Medulla oblongata (tissue), 1 donor: ENCODE results near the gene DSCAM.

Experiments used
- DNase-seq: peaks from one replicate; pipeline ENCODE4 v3.0.0-alpha.2; 2015; ENCODE audit errors: extremely low spot score

Gene DSCAM

DNA sequence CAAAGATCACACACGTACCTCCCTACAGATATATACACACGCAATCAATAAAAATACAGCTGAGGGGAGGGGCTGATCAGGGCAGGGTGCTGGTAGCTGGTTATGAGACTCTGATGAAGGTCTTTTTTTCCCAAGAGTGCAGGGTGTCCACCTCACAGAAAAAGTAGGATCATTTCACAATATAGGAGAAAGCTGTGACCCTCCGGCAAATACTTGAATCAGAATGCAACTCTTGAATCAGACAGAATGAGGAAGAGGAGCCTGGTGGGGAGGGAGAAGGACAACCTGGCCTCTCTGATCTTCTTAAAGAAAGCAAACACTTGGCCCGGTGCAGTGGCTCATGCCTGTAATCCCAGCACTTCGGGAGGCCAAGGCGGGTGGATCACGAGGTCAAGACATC, 710.4 kb downstream of the DSCAM start:
- no peak for DNase-seq

DNA sequence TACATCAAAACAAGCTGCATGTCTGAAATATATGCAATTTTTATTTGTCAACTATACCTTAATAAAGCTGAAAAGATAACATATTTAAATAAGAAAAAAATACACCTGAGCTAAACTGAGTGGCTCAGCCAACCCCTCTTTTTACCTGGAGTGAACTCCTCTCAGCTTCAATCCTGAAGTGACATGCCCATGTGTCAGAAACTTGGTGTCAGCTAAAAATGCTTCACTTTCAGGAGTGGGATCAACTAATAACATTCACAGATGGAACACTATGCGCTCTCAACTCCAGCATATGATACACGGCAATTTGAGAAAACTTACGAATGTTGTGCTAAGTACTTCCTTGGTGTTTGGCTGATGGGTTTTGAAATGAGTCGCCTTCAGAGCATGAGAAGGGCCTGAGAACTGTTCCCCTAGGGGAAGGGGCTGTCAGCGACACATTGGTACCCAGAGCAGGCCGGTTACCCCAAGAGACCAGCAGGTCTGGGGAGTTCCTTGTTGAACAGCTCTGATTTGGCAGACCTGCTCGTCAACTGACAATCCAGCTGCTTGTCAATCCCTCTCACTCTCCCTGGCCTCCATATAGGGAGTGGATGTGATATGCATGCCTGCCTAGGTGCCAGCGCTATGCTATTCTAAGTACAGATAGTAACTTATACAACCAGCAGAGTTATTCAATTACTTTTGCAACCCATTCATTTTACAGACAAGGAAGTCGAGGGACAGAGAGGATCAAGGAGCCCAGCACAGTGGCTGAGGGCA, 712.0 kb downstream of the DSCAM start:
- DNase-seq = no peak

- no peak for DNase-seq
Measured at GRCh38 chr21:40130476-40130875, 716.5 kb downstream of the DSCAM start.

- no peak for DNase-seq
Measured at GRCh38 chr21:40129809-40130208, 717.1 kb downstream of the DSCAM start.

DNA sequence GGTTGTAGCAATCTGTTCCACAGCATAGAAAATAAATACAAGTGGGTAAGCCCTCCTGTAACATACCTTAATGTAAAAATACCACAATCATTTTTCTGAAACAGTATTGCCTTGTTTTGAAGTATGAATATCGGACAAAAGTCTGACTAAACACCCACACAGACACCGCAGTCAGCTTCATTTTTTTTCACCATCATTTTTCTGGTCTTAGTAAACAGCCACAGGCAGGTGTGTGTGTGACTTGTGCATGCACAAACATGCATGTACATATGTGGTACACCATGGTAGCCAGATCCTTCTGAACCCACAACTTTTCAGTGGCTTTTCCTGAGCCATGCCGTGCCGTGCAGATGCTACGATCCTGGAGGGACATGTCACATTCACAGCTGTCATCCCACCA, 718.1 kb downstream of the DSCAM start:
- no peak for DNase-seq

DNA sequence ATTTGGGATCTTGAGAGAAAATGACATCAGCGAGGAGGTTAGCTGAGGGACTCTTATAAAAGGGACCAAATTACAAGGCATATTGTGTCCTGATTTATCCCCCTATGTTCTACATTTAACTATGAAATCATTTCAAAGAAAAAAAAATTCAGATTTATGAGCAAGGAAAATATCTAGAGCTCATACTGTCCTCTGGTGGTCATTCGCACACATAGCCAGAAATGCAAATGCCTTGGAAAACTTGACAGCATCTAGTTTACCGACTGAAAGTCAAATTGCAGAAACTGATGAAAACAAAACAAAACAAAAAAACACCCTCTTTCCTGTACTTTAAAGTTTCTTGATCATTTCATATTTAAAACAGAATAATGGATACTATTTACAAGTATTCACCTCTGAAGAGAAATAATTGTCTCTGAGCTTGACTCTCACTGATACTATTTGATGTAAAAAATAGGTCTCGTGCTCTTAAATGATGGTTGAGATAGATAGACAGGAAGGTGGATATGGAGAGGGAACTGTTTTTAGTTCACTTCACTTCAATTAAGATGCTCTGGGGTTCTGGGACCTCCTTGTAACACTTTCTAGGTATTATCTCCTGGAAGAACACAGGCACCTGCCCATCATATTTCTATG, 725.9 kb downstream of the DSCAM start:
- DNase-seq = peak; percentile 46

- no peak for DNase-seq
Measured at GRCh38 chr21:40118527-40118926, 728.4 kb downstream of the DSCAM start.

GRCh38 chr21:40117236-40117635, 729.7 kb downstream of the DSCAM start:
- no peak for DNase-seq

DNA sequence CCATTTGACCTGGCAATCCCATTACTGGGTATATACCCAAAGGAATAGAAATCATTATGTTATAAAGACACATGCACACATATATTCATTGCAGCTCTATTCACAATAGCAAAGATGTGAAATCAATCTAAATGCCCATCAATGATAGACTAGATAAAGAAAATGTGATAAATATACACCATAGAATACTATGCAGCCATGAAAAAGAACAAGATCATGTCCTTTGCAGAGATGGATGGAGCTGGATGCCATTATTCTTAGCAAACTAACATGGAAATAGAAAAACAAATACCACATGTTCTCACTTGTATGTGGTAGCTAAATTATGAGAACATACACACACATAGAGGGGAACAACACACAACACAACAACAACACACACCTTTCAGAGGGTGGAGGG, 731.2 kb downstream of the DSCAM start:
- no peak for DNase-seq

DNA sequence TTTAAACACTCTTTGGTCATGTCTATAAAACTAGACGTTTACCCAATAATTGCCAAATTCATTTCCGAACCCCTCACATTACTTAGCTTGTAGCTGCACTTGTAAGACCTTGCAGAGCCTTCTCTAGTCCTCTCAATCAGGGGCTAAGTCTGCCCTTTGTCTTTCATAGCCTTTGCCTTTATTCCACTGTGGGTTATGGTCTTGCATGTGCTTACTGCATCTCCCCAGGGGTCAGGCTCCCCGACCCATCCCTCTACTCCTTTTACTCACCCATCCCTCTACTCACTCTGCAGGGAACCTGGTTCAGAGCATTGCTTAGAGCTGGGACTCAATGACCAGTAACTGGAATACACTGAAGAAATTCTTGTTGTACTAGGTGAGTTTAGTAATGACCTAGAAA, 744.3 kb downstream of the DSCAM start:
- DNase-seq = no peak

DNA sequence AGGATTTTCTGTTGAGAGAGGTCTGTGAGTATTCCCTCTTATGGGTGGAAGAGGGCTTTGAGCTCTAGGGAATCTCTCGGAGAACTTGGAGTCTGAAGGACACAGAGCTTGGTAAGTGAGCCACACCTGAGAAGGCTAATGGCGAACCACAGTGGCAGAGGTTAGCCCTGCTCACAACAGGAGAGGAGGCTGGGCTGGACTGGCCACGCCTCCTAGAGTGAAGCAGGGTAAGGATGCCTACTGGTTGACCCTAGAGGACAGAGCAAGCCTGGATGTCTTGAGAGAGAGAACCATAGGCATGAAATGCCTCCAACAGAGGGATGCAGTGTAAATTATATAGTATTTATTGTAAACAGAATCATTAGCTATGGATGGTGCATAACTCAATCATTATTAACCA, 747.1 kb downstream of the DSCAM start:
- no peak for DNase-seq

DNA sequence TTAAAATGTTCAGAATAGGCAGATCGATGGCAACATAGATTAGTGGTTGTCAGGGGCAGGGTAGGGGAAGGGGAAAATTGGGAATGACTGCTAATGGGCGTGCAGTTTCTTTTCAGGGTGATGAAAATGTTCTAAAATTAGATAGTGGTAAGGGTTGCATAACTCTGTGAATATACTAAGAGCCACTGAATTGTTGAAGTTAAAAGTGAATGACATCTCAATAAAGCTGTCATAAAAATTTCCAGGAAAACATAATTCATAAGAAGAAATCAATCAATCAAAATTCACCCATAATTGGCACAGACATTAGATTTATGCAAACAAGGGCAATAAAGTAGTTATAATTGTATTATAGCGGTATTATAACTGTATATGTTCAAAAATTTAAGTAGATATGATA, 751.5 kb downstream of the DSCAM start:
- no peak for DNase-seq

DNA sequence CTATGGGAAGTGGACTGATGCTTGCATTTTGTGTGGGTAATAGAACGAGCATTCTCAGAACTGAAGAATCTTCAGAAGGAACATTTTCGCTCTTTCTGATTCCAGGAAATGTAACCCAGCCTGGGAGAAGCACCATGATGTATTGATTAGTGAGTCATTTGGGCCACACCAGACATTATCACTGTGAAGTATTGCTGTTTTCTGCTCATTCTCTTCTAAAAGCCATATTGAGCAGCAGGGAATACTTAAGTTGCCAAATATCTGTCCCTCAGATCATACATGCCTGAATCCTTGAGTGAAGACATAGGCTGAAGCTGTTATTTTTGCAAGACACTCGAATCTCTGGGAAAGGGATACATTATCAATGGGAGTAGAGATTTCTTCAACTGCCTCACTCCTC, 766.6 kb downstream of the DSCAM start:
- no peak for DNase-seq

GRCh38 chr21:40074710-40075109, 772.2 kb downstream of the DSCAM start:
- DNase-seq = no peak

DNA sequence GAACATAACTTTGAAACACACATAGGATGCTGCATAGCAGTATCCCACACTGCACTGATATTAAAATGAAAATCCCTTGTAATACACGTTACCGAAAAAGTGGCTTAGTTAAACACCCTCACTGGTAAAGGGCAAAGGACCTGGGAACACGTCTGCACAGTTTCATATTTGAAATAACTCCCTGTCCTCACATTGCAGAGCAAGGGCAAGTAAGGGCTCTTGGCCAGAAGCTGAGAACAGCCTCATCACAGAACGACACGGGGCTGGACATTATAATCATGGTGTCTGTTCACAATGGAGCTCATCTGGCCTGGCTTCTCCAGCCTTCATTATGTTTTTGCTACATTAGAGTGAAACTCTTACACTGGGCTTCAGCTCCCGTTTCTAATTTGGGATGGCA, 772.8 kb downstream of the DSCAM start:
- no peak for DNase-seq

GRCh38 chr21:40073642-40074041, 773.3 kb downstream of the DSCAM start:
- DNase-seq = no peak

DNA sequence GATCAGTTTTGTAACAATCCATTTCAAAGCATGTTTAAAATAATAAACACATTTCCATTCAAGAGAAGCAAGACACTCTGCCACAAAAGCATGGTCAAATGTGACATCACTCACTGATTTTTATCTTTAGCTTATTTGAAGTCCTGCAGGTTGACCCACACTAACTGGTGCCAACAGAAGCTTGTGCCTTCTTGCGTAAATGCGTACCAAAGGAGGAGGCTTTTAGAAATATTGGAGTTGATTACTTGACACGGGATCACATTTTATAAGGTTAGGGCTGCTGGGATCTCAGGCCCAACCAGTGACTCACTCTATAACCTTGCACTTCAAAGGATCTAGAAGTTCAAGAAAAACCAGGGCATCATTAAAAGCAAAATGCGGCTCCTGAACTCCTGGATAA, 776.1 kb downstream of the DSCAM start:
- DNase-seq = no peak

GRCh38 chr21:40067751-40068150, 779.2 kb downstream of the DSCAM start:
- no peak for DNase-seq

GRCh38 chr21:40066221-40066620, 780.7 kb downstream of the DSCAM start:
- no peak for DNase-seq

DNA sequence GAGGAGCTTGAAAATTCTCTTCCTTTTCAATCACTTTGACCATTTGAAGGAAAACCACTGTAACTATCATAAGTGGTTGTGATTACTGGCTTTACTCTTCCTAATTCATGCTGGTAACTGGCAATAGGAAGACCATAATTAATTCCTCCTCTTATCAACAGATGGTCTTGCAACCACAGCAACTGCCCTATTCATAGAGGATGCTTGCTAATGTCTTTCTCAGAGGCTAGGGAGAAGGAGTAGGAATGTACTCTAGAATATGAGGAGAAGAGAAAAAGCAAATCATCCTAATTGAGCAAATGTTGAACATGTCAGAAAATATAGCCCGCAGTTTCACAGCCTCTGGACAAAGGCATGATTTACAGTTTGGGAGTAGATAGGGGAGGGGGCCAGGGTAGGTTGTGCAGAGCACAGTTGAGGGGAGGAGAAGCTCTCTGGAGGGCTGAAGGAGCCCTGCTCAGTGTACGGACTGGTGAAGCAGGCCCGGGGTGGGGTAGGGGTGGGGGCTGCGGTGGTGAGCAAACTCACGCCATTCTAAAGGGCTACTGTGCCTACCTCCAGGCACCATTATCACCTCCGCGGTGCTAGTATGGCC, 786.8 kb downstream of the DSCAM start:
- no peak for DNase-seq

GRCh38 chr21:40057331-40057730, 789.6 kb downstream of the DSCAM start:
- peak; percentile 33 for DNase-seq

GRCh38 chr21:40056031-40056430, 790.9 kb downstream of the DSCAM start:
- no peak for DNase-seq

- DNase-seq = peak; percentile 34
Measured at GRCh38 chr21:40054403-40054802, 792.6 kb downstream of the DSCAM start.
